ENCODE data around the gene CDK5RAP3. TPM values are rescaled to one million over a fixed set of nuclear protein-coding genes. Genes with fewer than 3 reads are reported as not detected.
"Not testable (repeated sequence)": the region's sequence is repeated elsewhere in the genome, so short reads cannot be mapped to it uniquely, and the experiment has no call there.

CDK5RAP3 gene
- total RNA-seq, 1 donor from 2014 or later, result 62.8 TPM

DNA sequence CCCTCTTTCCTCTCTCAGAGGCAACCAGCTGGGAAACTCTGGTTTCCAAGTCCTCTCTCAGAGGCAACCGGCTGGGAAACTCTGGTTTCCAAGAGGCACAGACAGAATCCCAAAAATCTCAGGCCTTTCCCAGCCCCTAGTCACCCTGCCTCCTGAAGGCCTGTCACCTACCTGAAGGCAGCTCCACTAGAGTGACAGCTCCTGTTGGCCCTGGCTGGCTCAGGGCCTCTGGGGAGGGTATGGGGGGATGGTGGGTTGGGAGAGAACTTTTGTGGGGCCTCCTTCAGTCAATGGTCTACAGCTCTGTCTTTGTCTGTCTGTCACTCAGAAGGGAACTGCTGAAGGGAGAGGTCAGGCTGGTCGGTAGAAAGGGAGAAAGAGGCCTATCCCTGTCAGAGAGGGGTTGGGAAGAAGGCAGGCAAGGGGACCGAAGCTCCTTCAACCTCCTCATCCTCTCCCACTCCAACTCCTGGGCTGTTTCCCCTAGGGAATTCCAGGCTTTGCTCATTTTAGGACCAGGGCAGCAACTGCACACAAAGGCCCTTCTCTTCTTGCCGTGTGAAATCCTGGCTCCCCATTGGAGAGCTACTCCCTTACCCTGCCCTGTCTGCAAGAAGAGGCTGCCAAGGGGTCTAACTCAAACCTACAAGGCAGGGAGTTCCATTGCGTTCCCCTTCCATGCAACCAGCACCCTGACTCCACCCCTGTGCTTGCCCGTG is 43.1 kb downstream of the CDK5RAP3 start:
- Histone ChIP-seq H3K4me1 (ENCODE audit: insufficient read depth, low read length) (peaks cover 10% of the 10 kb centered on the region), H3K36me3 (ENCODE audit: insufficient read depth, low read length) (no peaks in the 10 kb centered on the region), H3K4me3 (ENCODE audit: insufficient read depth, low read depth, low read length) (no peak overlapping the region), H2AFZ (ENCODE audit: low read depth, low read length) (no peak overlapping the region), H3K79me2 (ENCODE audit: insufficient read depth, low read length) (no peaks in the 10 kb centered on the region), H3K9ac (ENCODE audit: low read length) (no peak overlapping the region), H3K9me3 (ENCODE audit: insufficient read depth, low read depth, low read length) (no peaks in the 10 kb centered on the region), H4K20me1 (ENCODE audit: insufficient read depth, low read length) (no peaks in the 10 kb centered on the region), H3K4me2 (ENCODE audit: low read length) (no peak overlapping the region), H3K27ac (ENCODE audit: low read depth, low read length) (no peak overlapping the region), H3K27me3 (ENCODE audit: insufficient read depth, low read length) (peaks cover 6% of the 10 kb centered on the region)
- TF ChIP-seq EZH2 (IDR thresholded peaks at IDR 0.05; ENCODE audit: insufficient read depth, low read length), result no peak
- TF ChIP-seq, protein P1, sequence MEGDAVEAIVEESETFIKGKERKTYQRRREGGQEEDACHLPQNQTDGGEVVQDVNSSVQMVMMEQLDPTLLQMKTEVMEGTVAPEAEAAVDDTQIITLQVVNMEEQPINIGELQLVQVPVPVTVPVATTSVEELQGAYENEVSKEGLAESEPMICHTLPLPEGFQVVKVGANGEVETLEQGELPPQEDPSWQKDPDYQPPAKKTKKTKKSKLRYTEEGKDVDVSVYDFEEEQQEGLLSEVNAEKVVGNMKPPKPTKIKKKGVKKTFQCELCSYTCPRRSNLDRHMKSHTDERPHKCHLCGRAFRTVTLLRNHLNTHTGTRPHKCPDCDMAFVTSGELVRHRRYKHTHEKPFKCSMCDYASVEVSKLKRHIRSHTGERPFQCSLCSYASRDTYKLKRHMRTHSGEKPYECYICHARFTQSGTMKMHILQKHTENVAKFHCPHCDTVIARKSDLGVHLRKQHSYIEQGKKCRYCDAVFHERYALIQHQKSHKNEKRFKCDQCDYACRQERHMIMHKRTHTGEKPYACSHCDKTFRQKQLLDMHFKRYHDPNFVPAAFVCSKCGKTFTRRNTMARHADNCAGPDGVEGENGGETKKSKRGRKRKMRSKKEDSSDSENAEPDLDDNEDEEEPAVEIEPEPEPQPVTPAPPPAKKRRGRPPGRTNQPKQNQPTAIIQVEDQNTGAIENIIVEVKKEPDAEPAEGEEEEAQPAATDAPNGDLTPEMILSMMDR (IDR thresholded peaks at IDR 0.05; ENCODE audit: insufficient read depth, low read depth, low read length), result no peak
- H3K36me3 Mint-ChIP-seq (ENCODE audit: low read depth, unreplicated experiment), result no peaks in the 10 kb centered on the region
- H3K4me3 Mint-ChIP-seq (ENCODE audit: unreplicated experiment), result no peak overlapping the region
- no peaks in the 10 kb centered on the region for H3K9me3 Mint-ChIP-seq (ENCODE audit: unreplicated experiment)
- DNase-seq (ENCODE audit: low read depth) (no peak), FAIRE-seq (no peak)
- peaks cover 14% of the 10 kb centered on the region for H3K27me3 Mint-ChIP-seq (ENCODE audit: low read depth, unreplicated experiment)
- no peak overlapping the region for H3K27ac Mint-ChIP-seq (ENCODE audit: unreplicated experiment)
- peaks cover 31% of the 10 kb centered on the region for H3K4me1 Mint-ChIP-seq (ENCODE audit: low read depth, unreplicated experiment)

DNA sequence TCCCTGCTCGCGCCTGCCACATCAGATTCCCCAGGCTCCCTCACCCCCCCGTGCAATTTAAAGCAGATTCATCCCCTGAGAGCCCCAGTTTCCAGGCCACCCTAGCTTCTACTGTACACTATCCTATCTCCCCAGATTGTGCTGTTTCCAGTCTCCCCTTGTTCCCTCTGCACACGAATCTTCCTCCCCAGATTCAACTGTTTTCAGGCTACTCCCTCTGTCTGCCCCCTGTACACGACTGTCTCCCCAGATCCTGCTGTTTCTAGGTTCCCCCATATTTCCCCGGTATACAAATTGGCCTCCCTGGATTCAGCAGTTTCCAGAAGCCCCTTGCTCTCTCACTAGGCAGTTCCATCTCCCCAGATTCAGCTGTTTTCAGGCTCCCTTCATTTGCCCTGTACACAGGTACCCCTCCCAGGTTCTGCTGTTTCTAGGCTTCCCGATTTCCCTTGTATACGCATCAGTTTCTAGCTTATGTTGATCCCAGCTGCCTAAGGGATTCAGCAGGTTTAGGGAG is 43.7 kb downstream of the CDK5RAP3 start:
- H3K27ac Mint-ChIP-seq (ENCODE audit: unreplicated experiment), result no peak overlapping the region
- FAIRE-seq (no peak), DNase-seq (ENCODE audit: low read depth) (no peak)
- Histone ChIP-seq H3K9ac (ENCODE audit: low read length) (no peak overlapping the region), H3K27me3 (ENCODE audit: insufficient read depth, low read length) (peaks cover 6% of the 10 kb centered on the region), H3K27ac (ENCODE audit: low read depth, low read length) (no peak overlapping the region), H3K36me3 (ENCODE audit: insufficient read depth, low read length) (no peaks in the 10 kb centered on the region), H4K20me1 (ENCODE audit: insufficient read depth, low read length) (no peaks in the 10 kb centered on the region), H3K9me3 (ENCODE audit: insufficient read depth, low read depth, low read length) (no peaks in the 10 kb centered on the region), H2AFZ (ENCODE audit: low read depth, low read length) (no peak overlapping the region), H3K4me3 (ENCODE audit: insufficient read depth, low read depth, low read length) (no peak overlapping the region), H3K4me2 (ENCODE audit: low read length) (no peak overlapping the region), H3K79me2 (ENCODE audit: insufficient read depth, low read length) (no peaks in the 10 kb centered on the region), H3K4me1 (ENCODE audit: insufficient read depth, low read length) (peaks cover 10% of the 10 kb centered on the region)
- H3K4me3 Mint-ChIP-seq (ENCODE audit: unreplicated experiment), result no peak overlapping the region
- H3K4me1 Mint-ChIP-seq (ENCODE audit: low read depth, unreplicated experiment), result peaks cover 31% of the 10 kb centered on the region
- no peaks in the 10 kb centered on the region for H3K9me3 Mint-ChIP-seq (ENCODE audit: unreplicated experiment)
- TF ChIP-seq, protein P1 (IDR thresholded peaks at IDR 0.05; ENCODE audit: insufficient read depth, low read depth, low read length), result no peak
- no peak for TF ChIP-seq EZH2 (IDR thresholded peaks at IDR 0.05; ENCODE audit: insufficient read depth, low read length)
- H3K27me3 Mint-ChIP-seq (ENCODE audit: low read depth, unreplicated experiment), result peaks cover 15% of the 10 kb centered on the region
- H3K36me3 Mint-ChIP-seq (ENCODE audit: low read depth, unreplicated experiment), result no peaks in the 10 kb centered on the region

DNA sequence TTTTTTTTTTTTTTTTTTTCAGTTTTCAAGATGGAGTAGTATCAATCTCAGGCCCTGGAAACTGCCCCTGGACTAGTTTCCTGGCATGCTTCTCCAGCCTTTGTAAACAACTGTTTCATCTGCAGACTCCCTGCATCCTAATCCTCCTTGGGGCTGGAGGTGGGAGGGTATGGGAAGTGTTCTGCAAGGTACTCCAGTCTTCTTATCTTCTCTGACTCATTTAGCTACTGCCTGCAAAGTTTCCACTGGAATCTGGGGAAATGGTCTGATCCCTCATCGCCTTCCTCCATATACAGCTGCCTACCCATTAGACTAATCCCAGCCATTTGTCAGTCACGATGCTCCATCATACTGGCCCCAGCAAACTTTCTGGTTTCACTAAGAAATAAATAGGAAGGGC is 45.2 kb downstream of the CDK5RAP3 start:
- DNase-seq (ENCODE audit: low read depth), result peak; percentile 78
- Mint-ChIP-seq H3K4me1 (ENCODE audit: low read depth, unreplicated experiment) (peaks cover 30% of the 10 kb centered on the region), H3K27ac (ENCODE audit: unreplicated experiment) (no peak overlapping the region), H3K9me3 (ENCODE audit: unreplicated experiment) (no peaks in the 10 kb centered on the region), H3K4me3 (ENCODE audit: unreplicated experiment) (no peak overlapping the region), H3K27me3 (ENCODE audit: low read depth, unreplicated experiment) (peaks cover 16% of the 10 kb centered on the region), H3K36me3 (ENCODE audit: low read depth, unreplicated experiment) (no peaks in the 10 kb centered on the region)
- TF ChIP-seq EZH2 (IDR thresholded peaks at IDR 0.05; ENCODE audit: insufficient read depth, low read length), result no peak
- TF ChIP-seq, protein P1 (IDR thresholded peaks at IDR 0.05; ENCODE audit: insufficient read depth, low read depth, low read length), result no peak
- H3K27me3 ChIP-seq (ENCODE audit: insufficient read depth, low read length), result peaks cover 6% of the 10 kb centered on the region
- no peak overlapping the region for H3K27ac ChIP-seq (ENCODE audit: low read depth, low read length)
- no peaks in the 10 kb centered on the region for H3K36me3 ChIP-seq (ENCODE audit: insufficient read depth, low read length)
- no peak overlapping the region for H3K4me3 ChIP-seq (ENCODE audit: insufficient read depth, low read depth, low read length)
- no peaks in the 10 kb centered on the region for H4K20me1 ChIP-seq (ENCODE audit: insufficient read depth, low read length)
- H3K9ac ChIP-seq (ENCODE audit: low read length), result no peak overlapping the region
- FAIRE-seq, result no peak
- no peak overlapping the region for H2AFZ ChIP-seq (ENCODE audit: low read depth, low read length)
- peaks cover 10% of the 10 kb centered on the region for H3K4me1 ChIP-seq (ENCODE audit: insufficient read depth, low read length)
- no peaks in the 10 kb centered on the region for H3K9me3 ChIP-seq (ENCODE audit: insufficient read depth, low read depth, low read length)
- H3K4me2 ChIP-seq (ENCODE audit: low read length), result no peak overlapping the region
- no peaks in the 10 kb centered on the region for H3K79me2 ChIP-seq (ENCODE audit: insufficient read depth, low read length)

DNA sequence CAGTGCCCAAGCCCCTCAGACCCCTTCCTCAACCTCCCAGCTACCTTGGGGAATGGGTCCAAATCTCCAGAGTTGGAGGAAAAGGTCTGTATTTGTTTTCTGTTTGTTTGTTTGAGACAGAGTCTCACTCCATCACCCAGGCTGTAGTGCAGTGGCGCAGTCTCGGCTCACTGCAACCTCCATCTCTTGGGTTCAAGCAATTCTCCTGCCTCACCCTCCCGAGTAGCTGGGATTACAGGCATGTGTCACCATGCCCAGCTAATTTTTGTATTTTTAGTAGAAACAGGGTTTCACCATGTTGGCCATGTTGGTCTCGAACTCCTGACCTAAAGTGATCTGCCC is 46.9 kb downstream of the CDK5RAP3 start:
- H3K9ac ChIP-seq (ENCODE audit: low read length); H3K4me1 ChIP-seq (ENCODE audit: insufficient read depth, low read length); H3K9me3 Mint-ChIP-seq (ENCODE audit: unreplicated experiment); H3K4me3 ChIP-seq (ENCODE audit: insufficient read depth, low read depth, low read length); H3K4me3 Mint-ChIP-seq (ENCODE audit: unreplicated experiment); H3K4me2 ChIP-seq (ENCODE audit: low read length); H3K9me3 ChIP-seq (ENCODE audit: insufficient read depth, low read depth, low read length); H3K36me3 ChIP-seq (ENCODE audit: insufficient read depth, low read length); H3K27ac ChIP-seq (ENCODE audit: low read depth, low read length); H4K20me1 ChIP-seq (ENCODE audit: insufficient read depth, low read length); H3K27ac Mint-ChIP-seq (ENCODE audit: unreplicated experiment); H3K27me3 ChIP-seq (ENCODE audit: insufficient read depth, low read length); H3K79me2 ChIP-seq (ENCODE audit: insufficient read depth, low read length); H3K36me3 Mint-ChIP-seq (ENCODE audit: low read depth, unreplicated experiment); FAIRE-seq; H2AFZ ChIP-seq (ENCODE audit: low read depth, low read length); DNase-seq (ENCODE audit: low read depth): not testable (repeated sequence)
- Mint-ChIP-seq H3K27me3 (ENCODE audit: low read depth, unreplicated experiment) (peaks cover 12% of the 10 kb centered on the region), H3K4me1 (ENCODE audit: low read depth, unreplicated experiment) (peaks cover 20% of the 10 kb centered on the region)
